AG04449 (cell line): ENCODE measurements around the gene ICAM1.

Source experiments
- CTCF ChIA-PET: fragments of 350-600 bp; formaldehyde crosslinking; extraction: SDS; loops from one replicate; lab custom pipeline; 2021; ENCODE audit warnings: antibody characterized with exemption; lab: Yijun Ruan, JAX
- POLR2A ChIA-PET: fragments of 400-600, 350-600 bp; formaldehyde crosslinking; extraction: SDS; loops from one replicate; lab custom pipeline; 2020; ENCODE audit warnings: antibody characterized with exemption, inconsistent platforms; lab: Yijun Ruan, JAX
- DNase-seq: peaks from one replicate; pipeline ENCODE4 v3.0.0-alpha.2; 2010; ENCODE audit warnings: low read depth, low spot score
- H3K4me3 ChIP-seq: 2 replicates; pipeline ENCODE4 v1.5.1; 2011; ENCODE audit warnings: low read depth, mild to moderate bottlenecking, control low read depth, low read length
- TF ChIP-seq, protein P1 (sequence below): IDR thresholded peaks from one replicate; pipeline ENCODE4 v1.5.1; 2011; ENCODE audit warnings: mild to moderate bottlenecking, moderate library complexity, low read length, control low read depth, inconsistent platforms; ENCODE audit not compliant: insufficient read depth; ENCODE audit errors: missing control alignments

Gene ICAM1

DNA sequence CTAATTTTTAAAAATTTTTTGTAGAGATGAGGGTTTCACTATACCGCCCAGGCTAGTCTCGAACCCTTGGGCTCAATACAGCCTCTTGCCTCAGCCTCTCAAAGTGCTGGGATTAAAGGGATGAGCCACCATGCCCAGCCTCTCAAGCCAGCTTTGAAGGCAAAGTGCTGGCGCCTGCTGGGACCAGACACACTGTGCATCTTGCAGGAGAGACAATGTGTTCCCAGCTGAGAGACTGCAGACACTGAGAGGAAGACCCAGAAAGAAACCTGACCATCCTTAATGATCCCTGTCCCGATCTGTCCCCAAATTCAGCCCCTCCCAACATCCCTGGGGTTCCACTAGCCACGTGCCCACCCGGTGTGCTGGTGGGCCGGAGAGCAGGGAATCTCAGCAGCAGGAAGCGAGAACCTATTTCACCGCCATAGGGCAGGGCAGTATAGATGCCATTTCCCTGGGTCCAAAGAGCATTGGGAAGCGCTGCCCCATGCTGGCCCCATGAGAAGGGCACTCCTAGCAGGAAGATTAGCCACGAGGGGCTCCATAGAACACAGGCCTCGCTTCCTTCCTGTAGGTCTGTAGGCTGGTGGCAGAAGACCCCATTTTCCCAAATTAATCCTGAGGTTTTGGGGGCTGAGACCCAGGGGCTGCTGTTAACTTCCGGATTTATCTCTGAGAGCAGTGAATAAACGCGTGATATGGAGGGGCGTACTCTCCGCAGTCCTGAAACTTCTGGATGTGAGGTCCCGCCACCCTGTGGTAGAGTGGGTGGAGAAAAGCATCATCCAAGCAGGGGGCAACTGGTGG lies 61.4 kb downstream of the ICAM1 start:
- H3K4me3 ChIP-seq, result peak overlapping the region; percentile 87
- no peak for DNase-seq
- TF ChIP-seq, protein P1, sequence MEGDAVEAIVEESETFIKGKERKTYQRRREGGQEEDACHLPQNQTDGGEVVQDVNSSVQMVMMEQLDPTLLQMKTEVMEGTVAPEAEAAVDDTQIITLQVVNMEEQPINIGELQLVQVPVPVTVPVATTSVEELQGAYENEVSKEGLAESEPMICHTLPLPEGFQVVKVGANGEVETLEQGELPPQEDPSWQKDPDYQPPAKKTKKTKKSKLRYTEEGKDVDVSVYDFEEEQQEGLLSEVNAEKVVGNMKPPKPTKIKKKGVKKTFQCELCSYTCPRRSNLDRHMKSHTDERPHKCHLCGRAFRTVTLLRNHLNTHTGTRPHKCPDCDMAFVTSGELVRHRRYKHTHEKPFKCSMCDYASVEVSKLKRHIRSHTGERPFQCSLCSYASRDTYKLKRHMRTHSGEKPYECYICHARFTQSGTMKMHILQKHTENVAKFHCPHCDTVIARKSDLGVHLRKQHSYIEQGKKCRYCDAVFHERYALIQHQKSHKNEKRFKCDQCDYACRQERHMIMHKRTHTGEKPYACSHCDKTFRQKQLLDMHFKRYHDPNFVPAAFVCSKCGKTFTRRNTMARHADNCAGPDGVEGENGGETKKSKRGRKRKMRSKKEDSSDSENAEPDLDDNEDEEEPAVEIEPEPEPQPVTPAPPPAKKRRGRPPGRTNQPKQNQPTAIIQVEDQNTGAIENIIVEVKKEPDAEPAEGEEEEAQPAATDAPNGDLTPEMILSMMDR, result no peak
- ChIA-PET CTCF (interaction anchor here (0.6 to 4.4 kb wide), 6 partner anchors 14 to 73 kb away, joined by 3 to 21 read pairs (median 4); no protein-coding TSS in a partner anchor), POLR2A (interaction anchor here (1.4 kb wide), 1 partner anchor 55 kb away, joined by 5 read pairs; no protein-coding TSS in a partner anchor)

DNA sequence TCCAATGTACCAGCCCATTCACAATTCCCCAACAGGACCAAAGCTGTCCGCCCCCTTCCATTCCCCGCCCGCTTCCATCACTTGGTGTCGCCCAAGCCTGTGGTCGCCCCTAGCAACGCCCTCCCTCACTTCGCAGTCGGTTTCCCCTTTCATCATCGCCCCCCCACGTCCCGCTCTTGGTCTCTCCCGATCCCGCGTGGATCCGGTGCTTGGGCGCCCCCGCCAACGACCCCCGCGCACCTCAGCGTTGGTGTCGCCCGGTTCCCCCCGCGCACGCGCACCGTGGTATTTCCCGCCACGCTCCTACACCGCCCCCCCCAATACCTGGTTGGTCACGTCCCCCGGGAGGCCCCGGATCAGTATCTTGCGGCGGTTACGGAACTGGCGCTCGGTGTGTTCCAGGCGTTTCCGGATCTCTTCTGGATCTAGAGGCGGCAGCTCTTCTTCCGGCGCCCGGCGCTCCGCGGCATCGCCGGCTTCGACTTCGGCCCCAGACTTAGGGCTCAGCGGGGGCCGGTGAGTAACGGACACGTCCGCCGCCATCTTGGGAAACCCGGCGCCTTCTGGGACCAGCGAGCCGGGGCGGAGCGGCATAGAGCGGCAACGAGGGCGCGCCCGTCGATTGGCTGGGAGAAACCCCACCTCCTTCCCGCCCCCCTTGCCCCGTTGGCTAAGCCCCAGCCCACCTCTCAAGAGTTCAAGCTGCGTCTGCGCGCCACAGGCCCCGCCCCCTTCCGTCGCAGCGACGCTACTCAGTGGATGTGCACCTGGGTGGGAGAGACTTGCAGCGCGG lies 62.2 kb downstream of the ICAM1 start, which contains the start of gene RAVER1:
RAVER1 (minus strand) TSS at position 565 of the 793 bp plus-strand sequence; CDS start at position 543, 22 bp downstream.
- peak within 1 kb of the TSS; percentile 87 for H3K4me3 ChIP-seq

DNA sequence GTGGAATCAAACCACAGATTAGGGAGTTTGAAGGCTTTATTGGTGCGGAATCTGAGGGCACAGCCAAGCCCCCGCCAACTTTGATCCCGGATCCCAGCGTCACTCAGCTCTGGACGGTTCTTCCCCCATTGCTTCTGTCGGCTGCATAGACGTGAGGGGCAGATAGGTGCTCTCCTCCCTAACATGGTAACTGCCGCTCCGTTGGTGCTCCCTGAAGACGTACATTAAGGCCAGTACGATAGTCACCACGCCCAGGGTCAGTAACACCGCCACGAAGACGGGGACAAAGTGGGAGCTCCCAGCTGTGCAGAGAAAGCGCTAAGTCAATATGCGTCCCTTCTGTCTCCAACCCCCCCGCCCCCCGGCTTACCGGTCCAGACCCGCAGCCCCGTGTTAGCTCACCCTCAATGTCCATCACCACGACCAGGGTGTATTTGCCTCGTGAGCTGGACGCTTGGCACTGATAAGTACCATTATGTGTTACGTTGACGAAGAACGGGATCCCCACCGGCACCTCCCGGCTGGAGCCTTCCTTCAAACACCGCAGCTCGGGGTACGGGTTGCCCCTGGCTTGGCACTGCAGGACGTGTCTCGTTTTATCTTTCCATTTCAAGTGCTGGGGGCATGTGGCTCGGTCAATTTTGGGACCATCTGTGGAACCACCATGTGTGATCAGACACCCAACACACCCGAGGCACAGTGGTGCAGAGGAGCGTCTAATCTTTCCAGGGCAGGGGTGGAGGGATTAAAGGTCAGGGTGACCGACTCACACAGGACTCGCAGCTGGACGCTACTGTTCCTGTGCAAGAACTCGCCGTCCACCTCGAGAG lies 63.1 kb downstream of the ICAM1 start:
- DNase-seq, result no peak
- peak overlapping the region; percentile 87 for H3K4me3 ChIP-seq
- ChIA-PET CTCF (interaction anchor here (0.7 to 4.4 kb wide), 11 partner anchors 9 to 237 kb away, joined by 3 to 24 read pairs (median 5); partner anchors contain the start of gene ICAM1), POLR2A (interaction anchor here (0.6 to 2.3 kb wide), 11 partner anchors 9 to 217 kb away, joined by 3 to 10 read pairs (median 4); partner anchors contain the start of genes ICAM1, ICAM5 and TYK2)
- TF ChIP-seq, protein P1, result no peak

More for the DNA sequence above, 62.2 kb downstream of the ICAM1 start, which contains the start of gene RAVER1:
- ChIA-PET CTCF (interaction anchor here (0.6 to 4.4 kb wide), 9 partner anchors 18 to 237 kb away, joined by 3 to 24 read pairs (median 5); partner anchors contain the start of gene ICAM1), POLR2A (interaction anchor here (0.6 to 2.3 kb wide), 8 partner anchors 8 to 91 kb away, joined by 3 to 10 read pairs (median 4); partner anchors contain the start of genes ICAM1 and ICAM5)
- peak; percentile 67 for DNase-seq
- TF ChIP-seq, protein P1, result no peak

DNA sequence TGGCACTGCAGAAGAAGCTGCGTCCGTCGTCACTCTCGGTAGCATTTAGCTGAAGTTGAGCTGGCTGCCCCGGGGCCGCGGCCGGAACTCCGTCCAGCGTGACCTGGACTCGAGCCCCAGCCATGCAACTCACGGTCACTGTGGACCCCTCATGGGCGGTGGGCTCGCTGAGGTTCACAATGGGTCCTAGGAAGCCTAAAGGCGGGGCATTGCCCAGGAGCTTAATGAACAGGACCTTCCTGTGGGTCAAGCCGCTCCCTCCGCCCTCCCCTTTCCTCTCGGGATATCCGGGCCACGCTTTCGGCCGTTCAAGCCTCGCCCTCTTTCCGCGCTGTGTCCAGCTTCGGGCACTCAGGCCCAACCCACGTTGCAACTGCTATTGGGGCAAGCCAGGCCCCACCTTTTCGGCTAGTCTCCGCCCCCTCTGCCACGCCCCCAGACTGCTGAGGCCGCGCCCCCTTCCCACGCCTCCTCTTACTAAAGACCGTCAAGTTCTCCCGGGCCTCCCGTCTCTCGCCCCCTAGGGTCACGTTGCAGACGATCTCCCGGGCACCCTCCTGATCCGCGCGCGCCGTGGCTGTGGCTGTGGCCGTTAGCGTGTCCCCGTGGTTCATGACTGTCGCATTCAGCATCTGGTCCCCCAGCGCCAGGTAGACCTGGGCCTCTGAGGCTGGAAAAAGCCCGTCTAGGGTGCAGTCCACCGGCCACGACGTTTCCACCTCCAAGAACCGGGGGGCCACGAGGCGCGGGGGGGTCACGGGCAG lies 63.9 kb downstream of the ICAM1 start:
- ChIA-PET CTCF (interaction anchor here (0.9 to 4.4 kb wide), 10 partner anchors 10 to 75 kb away, joined by 3 to 24 read pairs (median 5); partner anchors contain the start of gene ICAM1), POLR2A (interaction anchor here (0.6 to 2.3 kb wide), 7 partner anchors 43 to 218 kb away, joined by 3 to 10 read pairs (median 4); partner anchors contain the start of genes ICAM1, ICAM5 and TYK2)
- TF ChIP-seq, protein P1, result peak; percentile 33
- DNase-seq, result peak; percentile 50
- peak overlapping the region; percentile 87 for H3K4me3 ChIP-seq
